C4-2B (cell line): ENCODE measurements around the gene CTSH.

Experiments used
- CTCF ChIP-seq: fragments of 450-650 bp; conservative IDR thresholded peaks from 2 replicates; pipeline ENCODE4 v1.5.1; 2017; ENCODE audit warnings: mild to moderate bottlenecking
- ZFX ChIP-seq: fragments of 450-650 bp; IDR thresholded peaks from 2 replicates; pipeline ENCODE4 v1.6.1; 2017

- TF ChIP-seq ZFX = no peak
- no peak for TF ChIP-seq CTCF
Observed at GRCh38 chr15:78875107-78875914, 69.5 kb downstream of the CTSH start.
